H1 (cell line): ENCODE measurements around the gene ZNF282. TPM values are rescaled to one million over a fixed set of nuclear protein-coding genes. Genes with fewer than 3 reads are reported as not detected.

Experiments
- CBX5 ChIP-seq: fragments of 300-800, 300-1000 bp; sonication (generic); IDR thresholded peaks from 2 replicates; pipeline ENCODE4 v1.7.1; 2016; ENCODE audit warnings: antibody characterized with exemption, low read length, low read depth
- CREB1 ChIP-seq: IDR thresholded peaks from 2 replicates; pipeline ENCODE4 v1.6.1; 2012; ENCODE audit warnings: inconsistent platforms
- CTCF ChIP-seq, 3 experiments: IDR thresholded peaks; 1 replicate in 2 of 3; 2 replicates in 1 of 3; pipeline versions ENCODE4 v1.5.1 to v1.6.1; 2011; ENCODE audit warnings: low read length in 3 of 3, mild to moderate bottlenecking in 3 of 3, inconsistent platforms in 2 of 3, low read depth in 1 of 3, moderate library complexity in 1 of 3; ENCODE audit not compliant: insufficient read depth in 1 of 3; ENCODE audit errors: control extremely low read depth in 1 of 3
- GABPA ChIP-seq: IDR thresholded peaks from 2 replicates; pipeline ENCODE4 v1.6.1; 2011; ENCODE audit warnings: mild to moderate bottlenecking, low read length, moderate library complexity, borderline replicate concordance; ENCODE audit not compliant: insufficient read depth
- JUN ChIP-seq: IDR thresholded peaks from 2 replicates; pipeline ENCODE4 v1.6.1; 2011; ENCODE audit warnings: low read depth, mild to moderate bottlenecking, improper control_type of control experiment, low read length
- KDM4A ChIP-seq: IDR thresholded peaks from one replicate; pipeline ENCODE4 v1.7.1; 2012; ENCODE audit warnings: low read depth, mild to moderate bottlenecking, moderate library complexity, low read length, inconsistent platforms; ENCODE audit not compliant: severe bottlenecking
- MAX ChIP-seq: IDR thresholded peaks from 2 replicates; pipeline ENCODE4 v1.6.1; 2012; ENCODE audit warnings: inconsistent platforms
- NANOG ChIP-seq: IDR thresholded peaks from 2 replicates; pipeline ENCODE4 v1.6.1; 2011; ENCODE audit warnings: low read length, low read depth, mild to moderate bottlenecking, inconsistent platforms; ENCODE audit not compliant: insufficient read depth, poor library complexity, severe bottlenecking
- PHF8 ChIP-seq: fragments of 200-600 bp; sonication (generic); conservative IDR thresholded peaks from 2 replicates; pipeline ENCODE4 v1.7.1; 2012; ENCODE audit warnings: low read depth, mild to moderate bottlenecking, inconsistent platforms, low read length, moderate library complexity
- POLR2A ChIP-seq, 2 experiments: IDR thresholded peaks; 1 replicate in 1 of 2; 2 replicates in 1 of 2; pipeline ENCODE4 v1.6.1; 2011; ENCODE audit warnings: low read depth in 2 of 2, low read length in 2 of 2, mild to moderate bottlenecking in 2 of 2; ENCODE audit errors: control extremely low read depth in 1 of 2
- POLR2AphosphoS5 ChIP-seq: IDR thresholded peaks from 2 replicates; pipeline ENCODE4 v1.6.1; 2011; ENCODE audit warnings: low read depth, low read length
- POU5F1 ChIP-seq: IDR thresholded peaks from 2 replicates; pipeline ENCODE4 v1.6.1; 2011; ENCODE audit warnings: low read depth, mild to moderate bottlenecking, low read length, moderate library complexity
- RAD21 ChIP-seq, 2 experiments: IDR thresholded peaks in 1 of 2; conservative IDR thresholded peaks in 1 of 2; 2 replicates each; pipeline ENCODE4 v1.6.1; 2011; ENCODE audit warnings: low read depth in 2 of 2, low read length in 2 of 2, improper control_type of control experiment in 1 of 2, inconsistent platforms in 1 of 2, mild to moderate bottlenecking in 1 of 2, moderate library complexity in 1 of 2
- RFX5 ChIP-seq: IDR thresholded peaks from 2 replicates; pipeline ENCODE4 v1.6.1; 2011; ENCODE audit warnings: low read depth, low read length, improper control_type of control experiment, borderline replicate concordance
- SIX5 ChIP-seq: IDR thresholded peaks from 2 replicates; pipeline ENCODE4 v1.6.1; 2011; ENCODE audit warnings: mild to moderate bottlenecking, low read depth, low read length
- SP2 ChIP-seq: IDR thresholded peaks from 2 replicates; pipeline ENCODE4 v1.6.1; 2012; ENCODE audit warnings: mild to moderate bottlenecking, low read length, inconsistent platforms
- SUZ12 ChIP-seq: fragments of 200-600 bp; sonication (generic); IDR thresholded peaks from 2 replicates; pipeline ENCODE4 v1.6.1; 2012; ENCODE audit warnings: mild to moderate bottlenecking, inconsistent platforms, low read length, moderate library complexity, mixed read lengths
- TAF7 ChIP-seq: optimal IDR thresholded peaks from 2 replicates; pipeline ENCODE3; 2011; ENCODE audit warnings: low read depth, mild to moderate bottlenecking, inconsistent platforms, low read length, moderate library complexity, borderline replicate concordance
- TCF12 ChIP-seq: IDR thresholded peaks from 2 replicates; pipeline ENCODE4 v1.6.1; 2011; ENCODE audit warnings: low read depth, mild to moderate bottlenecking, low read length
- USF2 ChIP-seq: IDR thresholded peaks from 2 replicates; pipeline ENCODE4 v1.6.1; 2011; ENCODE audit warnings: low read length, improper control_type of control experiment
- polyA plus RNA-seq, 7 experiments: library from polyadenylated mRNA; depleted of rRNA in 3 of 7; stranded (reverse) in 5 of 7; unstranded in 2 of 7; fragments of >200 nt in 5 of 7; fragments of 200-250 nt in 2 of 7; gene quantifications; 1 replicate in 5 of 7; 2 replicates in 1 of 7; 4 replicates in 1 of 7; pipeline versions ENCODE4 v1.2.1 to v1.2.3, GENCODE V29; 2011 to 2013; ENCODE audit warnings: missing spikeins in 2 of 7, mixed read lengths in 2 of 7
- total RNA-seq: library from RNA; stranded (reverse); fragmentation: NEBNext Ultra II Directional; extraction: Animal tissue kit (Norgen Biotek cat#: 25700); gene quantifications from 2 replicates; pipeline ENCODE4 v1.2.1, GENCODE V29; 2021

Gene ZNF282
- total and polyA plus RNA-seq, 2 of the 8 experiments (the other 6 are each of a cell fraction or from before 2014, with no cell fraction given), result 16.9 to 36.3 TPM

GRCh38 chr7:149147752-149148653 lies 47.3 kb upstream of the ZNF282 start (continued):
- no peak for TF ChIP-seq KDM4A
- no peak for TF ChIP-seq NANOG
- TF ChIP-seq TCF12, result no peak
- TF ChIP-seq CTCF (IDR thresholded peaks at IDR 0.05; ENCODE audit: control extremely low read depth in 1 of 3, insufficient read depth in 1 of 3, low read depth in 1 of 3, low read length in 3 of 3), result no peak
- no peak for TF ChIP-seq USF2
- TF ChIP-seq POLR2A (IDR thresholded peaks at IDR 0.05; ENCODE audit: control extremely low read depth in 1 of 2, low read depth in 2 of 2, low read length in 2 of 2), result peak in 1 of 2 experiments; percentile 21; a peak in 2 of 3 replicates
- no peak for TF ChIP-seq MAX
- TF ChIP-seq RFX5, result no peak
- no peak for TF ChIP-seq POU5F1
- TF ChIP-seq CREB1, result no peak
- TF ChIP-seq JUN, result no peak
- TF ChIP-seq GABPA, result no peak
- peak; percentile 24 for TF ChIP-seq POLR2AphosphoS5
- peak; percentile 60 for TF ChIP-seq TAF7
- TF ChIP-seq SIX5, result no peak
- no peak for TF ChIP-seq SUZ12
- TF ChIP-seq CBX5, result no peak
- no peak for TF ChIP-seq PHF8
- TF ChIP-seq SP2, result no peak
- no peak for TF ChIP-seq RAD21 (IDR thresholded peaks at IDR 0.05 in 1 of 2, conservative IDR thresholded peaks at IDR 0.05 in 1 of 2; ENCODE audit: low read depth in 2 of 2, low read length in 2 of 2)
